Stimulated activated CD4-positive, alpha-beta T cell treated with anti-CD3 and anti-CD28 coated beads, TNF-alpha, amount 100 ng/mL, for 48 hours (primary cell): ENCODE data around the gene SPNS3.

ENCODE experiments used
- DNase-seq, 3 donors: peaks; one replicate each; pipeline ENCODE4 v3.0.0-alpha.2; 2020; ENCODE audit warnings: low read depth in 3 of 3

Gene SPNS3

DNA sequence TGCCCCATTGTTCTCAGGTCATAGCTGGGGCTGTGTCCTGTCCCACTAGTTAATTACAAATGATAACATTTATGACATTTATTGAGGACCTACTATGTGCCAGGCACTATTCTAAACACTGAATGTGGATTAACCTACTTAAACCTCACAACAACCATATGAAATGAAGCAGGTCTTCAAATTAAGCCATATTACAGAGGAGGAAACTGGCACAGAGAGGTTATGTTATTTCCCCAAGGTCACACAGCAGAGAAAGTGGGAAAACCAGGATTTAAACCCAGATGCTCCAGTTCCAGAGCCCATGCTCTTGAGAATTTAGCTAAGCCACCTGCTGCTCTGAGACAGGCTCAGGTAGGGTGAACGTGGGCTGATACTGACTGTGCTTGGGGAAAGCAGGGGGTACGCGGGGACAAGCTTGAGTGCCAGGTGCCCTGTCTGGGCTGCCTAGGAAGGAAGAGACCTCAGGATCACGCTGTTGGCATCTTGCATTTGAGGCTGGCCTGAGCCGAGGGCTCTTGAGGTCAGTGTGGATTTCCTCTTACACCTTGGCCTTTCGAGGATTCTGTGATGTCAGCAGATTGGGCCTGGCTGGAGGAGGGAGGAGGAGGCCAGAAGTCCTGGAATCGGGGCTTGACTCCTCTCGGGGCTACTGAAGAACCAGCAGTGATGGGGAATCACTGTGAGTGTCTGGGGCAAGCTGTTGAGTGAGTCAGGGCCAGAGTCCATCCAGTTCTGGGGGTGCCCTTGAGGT lies 73.8 kb downstream of the SPNS3 start:
- no peak for DNase-seq

DNA sequence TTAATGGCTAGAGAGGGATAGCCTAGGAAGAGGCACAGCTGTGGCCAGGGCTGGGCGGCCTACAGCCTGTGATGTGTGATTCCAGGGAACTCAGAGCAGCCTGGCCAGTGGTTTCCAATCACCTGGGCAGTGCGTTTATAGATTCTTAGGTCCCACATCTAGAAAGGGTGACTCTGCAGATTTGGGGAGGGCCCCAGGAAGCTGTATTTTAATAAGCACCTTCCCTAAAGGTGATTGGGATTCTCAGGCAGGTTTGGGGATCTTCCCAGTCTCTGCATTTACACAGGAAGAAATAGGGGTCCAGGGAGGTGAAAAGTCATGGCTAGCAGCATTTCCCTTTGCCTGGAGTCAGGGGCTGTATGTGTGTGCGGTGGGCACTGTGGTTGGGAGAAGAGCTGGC lies 74.5 kb downstream of the SPNS3 start:
- DNase-seq = no peak

DNA sequence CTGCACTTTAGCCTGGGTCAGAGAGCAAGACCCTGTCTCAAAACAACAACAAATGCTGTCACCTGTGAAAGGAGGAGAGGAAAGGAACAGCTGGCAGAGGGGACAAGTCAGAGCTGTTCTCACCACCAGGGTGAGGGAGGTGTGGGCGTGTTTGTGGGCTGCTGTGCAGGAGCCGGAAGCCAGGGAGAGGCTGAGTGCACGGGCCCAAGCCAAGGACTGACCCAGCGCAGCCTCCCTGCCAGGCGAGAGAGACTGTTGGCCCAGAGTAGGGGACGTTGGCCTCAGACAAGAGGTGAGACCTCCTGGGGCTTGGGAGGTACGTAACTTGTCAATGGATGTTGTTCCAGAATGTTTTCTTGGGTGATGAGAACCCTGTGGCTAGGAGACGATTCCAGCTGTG lies 75.7 kb downstream of the SPNS3 start:
- DNase-seq = no peak

DNA sequence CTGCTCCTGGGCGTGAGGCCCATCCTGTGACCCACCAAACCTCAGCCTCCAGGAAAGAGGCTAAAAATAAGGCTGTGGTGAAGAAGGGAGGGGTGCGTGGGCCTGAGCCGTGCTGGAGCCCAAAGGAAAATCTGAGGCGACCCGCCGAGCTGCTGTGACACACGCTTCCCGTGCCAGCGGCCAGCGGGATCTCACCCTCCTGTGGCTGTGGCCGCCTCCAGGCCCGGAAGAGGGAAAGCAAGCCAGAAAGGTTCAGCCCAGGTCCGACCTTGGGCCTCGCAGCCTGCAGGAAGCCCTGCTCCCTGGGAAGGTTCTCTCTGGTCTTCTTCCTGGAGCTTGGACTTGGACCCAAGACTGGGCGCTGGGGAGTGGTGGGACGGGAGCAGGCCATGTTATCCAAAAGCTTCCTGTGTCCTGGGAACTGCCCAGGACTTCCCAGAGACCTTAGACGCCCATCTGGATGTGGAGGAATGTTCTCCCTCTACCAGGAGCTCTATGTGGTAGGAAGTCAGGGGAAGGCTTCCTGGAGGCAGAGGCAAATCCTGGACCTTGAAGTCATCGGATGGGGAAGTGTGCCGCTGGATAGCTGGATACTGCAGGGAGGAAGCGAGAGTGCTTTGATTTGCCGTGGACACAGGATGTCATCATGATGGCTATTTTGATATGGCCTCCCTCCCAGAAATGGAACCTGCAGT lies 76.3 kb downstream of the SPNS3 start:
- no peak for DNase-seq

DNA sequence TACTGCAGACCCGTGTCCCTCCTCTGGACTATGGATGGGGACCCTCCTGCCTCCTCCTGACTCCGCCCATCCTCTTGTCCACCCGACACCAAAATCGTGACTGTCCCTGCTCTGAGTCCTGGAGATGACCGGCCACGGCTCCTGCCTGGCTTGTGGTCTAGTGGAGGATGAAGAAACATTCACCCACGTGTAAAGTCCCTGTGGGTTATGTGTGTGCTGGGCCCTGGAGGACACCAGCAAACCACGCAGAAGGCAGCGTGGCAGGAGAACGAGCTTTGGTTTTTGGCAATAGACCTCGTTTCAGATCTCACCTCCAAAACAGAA lies 76.8 kb downstream of the SPNS3 start:
- no peak for DNase-seq

DNA sequence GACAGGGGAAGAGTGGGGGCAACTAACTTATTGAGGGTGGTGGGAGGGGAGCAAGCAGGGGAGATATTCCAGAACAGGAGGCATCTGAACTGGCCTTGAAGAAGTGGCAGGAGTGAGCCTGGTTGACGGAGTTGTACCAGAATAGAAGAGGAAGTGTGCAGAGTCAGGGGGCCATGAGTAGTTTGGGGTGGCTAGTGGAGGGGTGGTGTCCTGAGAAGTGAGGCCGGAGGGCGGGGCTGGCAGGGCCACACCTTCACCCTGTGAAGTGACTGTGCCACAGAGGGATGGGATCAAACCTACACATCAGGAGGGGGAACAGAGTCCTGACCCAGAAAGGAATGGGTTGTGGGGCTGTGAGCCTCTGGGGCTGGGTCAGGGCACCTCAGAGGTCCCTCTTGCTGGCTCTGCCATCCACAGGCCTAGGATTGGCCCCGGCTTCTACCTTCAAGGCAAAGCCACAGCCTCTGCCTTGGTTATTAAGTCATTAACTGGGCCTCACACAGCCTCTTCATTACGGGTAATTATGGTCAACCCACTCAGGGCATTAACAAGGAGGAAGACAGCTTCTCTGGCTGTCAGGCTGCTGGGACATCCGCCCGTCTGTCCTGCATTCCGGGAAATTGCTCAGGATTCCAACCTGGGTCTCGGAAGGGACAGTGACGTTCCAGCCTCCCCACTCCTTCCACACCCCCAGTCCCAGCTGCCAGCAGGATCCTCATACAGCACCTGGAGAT lies 77.6 kb downstream of the SPNS3 start:
- DNase-seq = no peak

DNA sequence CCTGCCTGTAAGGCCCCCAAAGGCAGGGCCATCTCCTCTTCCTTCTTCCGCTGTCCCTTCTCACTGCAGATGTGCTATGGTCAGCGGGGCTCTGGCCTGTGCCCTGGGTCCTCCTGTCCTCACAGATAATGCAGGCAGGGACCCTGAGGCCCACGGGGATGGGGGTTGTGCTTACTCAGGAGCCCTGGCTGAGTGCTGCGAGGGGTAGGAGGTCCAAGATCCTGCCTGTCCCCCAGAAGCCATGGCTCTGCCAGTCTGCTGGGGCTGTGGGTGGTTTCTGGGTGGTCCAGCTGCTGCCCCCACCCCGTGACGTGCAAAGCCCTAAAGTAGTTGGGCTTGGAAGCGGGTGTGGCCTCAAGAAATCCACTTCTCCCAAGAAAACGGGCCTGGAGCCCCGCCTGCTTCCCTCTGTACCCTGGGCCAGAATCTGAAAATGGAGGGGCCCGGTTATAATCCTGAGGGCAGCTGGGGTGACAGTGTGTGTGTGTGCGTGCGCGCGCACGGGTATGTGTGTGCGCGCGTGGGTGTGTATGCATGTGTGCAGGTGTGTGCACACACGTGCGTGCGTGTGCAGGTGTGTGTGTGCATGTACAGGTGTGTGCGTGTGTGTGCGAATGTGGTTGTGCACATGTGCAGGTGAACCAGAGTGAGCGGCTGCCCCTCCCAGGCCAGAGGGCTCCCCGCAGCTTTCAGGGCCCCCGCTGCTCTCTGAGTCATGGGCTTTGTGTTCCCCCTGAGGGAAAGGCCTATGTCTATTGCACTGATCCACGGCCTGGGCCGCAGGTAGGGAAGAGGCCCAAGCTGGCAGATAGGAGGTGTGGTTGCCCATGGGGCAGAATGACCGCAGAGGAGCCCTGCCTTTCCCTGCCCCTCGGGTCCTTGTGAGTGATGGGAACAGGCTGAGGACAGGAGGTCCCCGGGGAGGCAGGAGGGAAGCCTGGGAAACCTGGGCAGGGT lies 78.7 kb downstream of the SPNS3 start:
- no peak for DNase-seq

DNA sequence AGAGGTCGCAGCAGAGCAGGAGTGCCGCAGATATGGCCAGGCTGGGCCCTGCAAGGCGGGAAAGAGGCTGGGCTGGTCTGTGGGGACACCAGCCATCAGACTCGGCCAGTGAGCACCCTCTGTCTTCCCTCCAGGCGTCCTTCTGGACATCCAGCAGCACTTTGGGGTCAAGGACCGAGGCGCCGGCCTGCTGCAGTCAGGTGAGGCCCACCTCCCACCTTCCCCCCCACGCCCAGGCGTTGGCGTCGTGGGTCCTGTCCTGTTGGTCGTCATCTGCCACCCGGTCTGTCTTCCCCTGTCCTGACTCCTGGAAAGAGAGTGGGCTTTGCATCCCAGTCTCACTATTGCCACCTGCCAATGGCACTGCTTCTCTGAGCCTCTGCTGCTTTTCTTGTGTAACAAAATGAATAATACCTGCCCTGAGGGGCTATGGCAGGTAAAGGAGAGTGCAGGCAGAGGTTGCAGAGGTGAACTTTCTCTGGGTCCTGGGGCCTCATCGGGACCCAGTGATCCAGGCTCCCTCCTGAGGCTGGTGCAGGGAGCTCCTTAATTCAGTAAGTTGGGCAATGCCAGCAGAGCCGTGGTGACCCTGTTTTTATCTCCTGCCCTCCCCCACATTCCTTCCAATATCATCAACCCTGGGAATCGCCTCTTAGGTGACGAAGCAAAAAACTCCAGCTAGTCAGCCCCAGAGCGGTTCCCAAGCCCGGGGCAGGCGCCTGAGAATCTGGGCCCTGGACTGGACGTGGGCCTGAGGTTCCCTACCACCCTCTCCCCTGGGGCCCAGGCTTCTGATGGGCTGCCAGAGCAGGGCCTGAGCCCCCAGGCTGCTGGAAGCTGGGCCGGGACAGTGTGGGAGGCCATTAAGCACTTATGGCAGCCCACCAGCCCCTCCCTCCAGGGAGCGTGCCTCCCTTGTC lies 79.6 kb downstream of the SPNS3 start:
- no peak for DNase-seq

DNA sequence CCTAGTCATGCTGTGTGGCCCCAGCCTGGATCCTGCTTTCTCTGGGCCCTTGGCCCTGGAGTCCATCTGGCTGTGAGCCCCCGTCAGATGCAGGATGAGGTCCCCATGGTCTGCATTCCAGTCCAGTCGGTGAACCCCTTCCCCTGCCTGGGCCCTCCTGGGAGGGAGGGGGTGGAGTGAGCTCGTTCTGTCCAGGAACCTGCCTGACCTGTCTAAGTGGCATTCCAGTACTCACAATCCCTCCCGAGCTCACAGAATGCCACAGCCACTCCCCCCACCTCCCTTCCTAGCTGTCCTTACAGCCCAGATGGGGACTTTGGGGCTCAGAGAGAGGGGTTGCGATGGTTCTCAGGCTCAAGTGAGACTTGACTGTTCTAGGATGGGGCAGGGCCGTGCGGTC lies 80.5 kb downstream of the SPNS3 start:
- DNase-seq = no peak

DNA sequence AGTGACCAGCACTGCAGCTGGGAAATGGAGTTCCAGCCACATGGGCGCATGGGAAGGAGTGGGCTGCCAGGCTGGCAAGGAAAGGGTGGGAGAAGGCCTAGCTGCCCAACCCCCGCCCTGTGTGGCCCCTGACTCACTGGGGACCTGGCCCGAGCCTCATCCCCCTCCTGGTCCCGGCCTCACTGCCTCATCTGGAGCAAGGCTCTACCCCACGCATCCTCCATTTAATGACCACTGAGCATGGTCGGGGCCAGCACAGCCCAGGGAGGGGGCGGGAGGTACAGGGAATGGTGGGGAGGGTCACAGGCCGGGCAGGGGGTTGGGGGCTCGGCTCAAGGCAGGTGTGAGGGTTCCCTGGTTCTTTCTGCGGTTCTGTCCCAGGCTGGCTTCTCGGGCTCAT lies 81.0 kb downstream of the SPNS3 start:
- no peak for DNase-seq

DNA sequence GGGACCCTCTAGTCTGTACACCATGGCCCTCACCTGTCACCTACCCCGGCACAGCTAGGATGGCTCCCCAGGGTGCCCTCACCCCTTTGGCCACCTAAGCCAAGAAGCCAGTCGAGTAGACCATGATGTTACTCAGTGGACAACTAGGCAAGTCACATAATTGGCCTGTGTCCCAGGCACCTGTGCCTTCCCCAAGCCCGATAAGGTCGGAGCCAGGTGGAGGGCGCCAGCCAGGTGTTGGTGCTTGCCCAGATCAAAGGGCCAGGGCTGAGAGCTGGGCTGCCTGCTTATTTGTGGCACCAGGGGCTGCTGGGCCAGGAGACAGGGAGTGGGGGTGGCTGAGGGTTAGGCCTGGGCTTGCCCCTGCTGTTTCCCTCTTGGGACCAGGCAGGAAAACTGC lies 81.8 kb downstream of the SPNS3 start:
- DNase-seq = no peak

DNA sequence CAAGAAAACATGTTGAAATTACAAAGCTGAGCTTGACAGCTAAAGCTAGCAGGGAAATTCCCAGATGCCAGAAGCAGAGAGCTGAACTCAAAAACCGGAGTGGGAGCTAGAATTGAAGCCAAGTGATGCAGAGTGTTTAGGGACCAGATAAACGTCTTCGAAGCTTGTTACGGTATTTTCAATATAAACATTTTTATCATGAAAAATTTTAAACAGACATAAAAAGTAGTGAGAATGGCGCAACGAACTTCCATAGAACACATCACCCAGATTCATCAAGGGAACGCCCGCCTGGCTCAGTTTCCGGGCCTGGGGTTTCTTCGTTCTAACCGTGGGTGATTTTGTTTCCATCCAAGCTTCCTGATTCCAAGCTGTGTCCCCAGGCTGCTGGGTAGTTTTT lies 83.0 kb downstream of the SPNS3 start:
- no peak for DNase-seq

DNA sequence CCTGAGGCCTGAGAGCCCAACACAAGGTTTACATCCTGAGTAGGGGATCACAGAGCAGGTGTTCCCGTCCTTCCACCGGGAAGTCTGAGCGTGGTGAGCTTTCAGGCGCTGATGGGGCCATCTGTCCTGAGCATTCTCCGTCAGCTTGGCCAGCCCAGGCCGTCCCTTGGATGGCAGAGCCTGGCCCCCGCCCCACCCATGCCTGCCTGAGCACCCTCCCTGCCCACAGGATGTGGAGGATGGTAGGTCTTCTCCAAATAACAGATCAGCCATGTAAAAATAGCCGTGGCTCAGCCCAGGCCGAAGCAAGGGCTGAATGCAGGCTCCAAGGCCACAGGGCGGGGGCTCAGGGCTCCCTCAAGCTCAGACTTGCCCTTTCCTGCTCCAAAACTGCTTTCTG lies 85.2 kb downstream of the SPNS3 start:
- DNase-seq = no peak

DNA sequence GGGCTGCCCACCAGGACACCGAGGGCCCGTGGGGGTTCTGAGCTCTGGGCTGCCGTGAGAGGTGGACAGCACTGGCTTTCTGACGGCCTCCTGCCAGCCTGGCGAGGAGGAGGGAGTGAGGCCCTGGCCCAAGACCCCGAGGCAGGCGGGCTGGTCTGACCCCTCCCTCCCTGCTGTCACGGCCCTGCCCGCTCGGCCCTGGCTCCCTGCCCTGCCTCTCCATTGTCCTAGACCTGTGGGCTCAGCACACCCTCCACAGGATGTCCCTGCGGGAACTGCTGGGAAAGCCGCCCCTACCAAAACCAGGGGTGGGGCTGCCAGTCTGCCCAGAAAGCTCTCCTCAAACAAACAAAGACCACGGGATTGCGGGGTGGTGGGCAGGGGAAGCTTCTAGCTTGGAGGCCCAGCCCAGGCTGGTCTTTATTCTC lies 85.6 kb downstream of the SPNS3 start:
- DNase-seq = no peak

DNA sequence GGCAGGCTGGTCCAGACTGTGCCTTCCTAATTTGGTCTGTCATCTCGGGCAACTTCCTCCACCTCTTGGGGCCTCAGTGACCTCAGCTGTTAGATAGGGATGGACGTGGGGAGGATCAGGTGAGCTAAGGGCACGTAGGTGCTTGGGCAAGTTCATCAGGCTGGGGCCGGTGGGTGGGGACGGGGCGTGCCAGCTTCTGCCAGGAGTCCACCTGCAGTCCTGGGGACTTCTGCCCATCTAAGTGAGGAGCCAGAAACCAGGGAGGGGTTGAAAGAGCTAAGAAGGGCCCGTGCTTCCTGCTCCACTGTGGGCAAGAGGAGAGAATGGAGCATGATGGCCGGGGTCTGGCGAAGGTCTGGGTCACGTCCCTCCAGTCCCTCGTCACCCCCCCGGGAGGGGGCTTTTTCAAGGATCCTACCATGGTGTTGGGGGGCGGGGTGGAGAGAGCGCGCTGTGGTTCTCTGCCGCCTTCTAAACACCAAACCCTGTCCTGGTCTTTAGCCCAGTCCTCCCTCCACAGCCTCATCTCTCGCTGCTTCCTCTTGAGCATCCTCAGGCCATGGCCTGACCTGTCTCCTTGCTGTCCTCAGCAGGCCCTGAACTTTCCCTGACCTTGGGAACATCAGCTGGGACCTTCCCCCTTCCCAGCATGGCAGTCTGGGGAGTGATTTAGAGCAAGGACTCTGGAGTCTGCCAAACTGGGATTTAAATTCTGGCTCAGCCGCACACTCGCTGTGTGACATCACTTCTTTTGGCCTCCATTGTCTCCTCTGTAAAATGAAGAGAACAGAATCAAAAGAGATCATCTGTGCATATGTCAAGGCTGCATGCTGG lies 86.5 kb downstream of the SPNS3 start:
- no peak for DNase-seq

DNA sequence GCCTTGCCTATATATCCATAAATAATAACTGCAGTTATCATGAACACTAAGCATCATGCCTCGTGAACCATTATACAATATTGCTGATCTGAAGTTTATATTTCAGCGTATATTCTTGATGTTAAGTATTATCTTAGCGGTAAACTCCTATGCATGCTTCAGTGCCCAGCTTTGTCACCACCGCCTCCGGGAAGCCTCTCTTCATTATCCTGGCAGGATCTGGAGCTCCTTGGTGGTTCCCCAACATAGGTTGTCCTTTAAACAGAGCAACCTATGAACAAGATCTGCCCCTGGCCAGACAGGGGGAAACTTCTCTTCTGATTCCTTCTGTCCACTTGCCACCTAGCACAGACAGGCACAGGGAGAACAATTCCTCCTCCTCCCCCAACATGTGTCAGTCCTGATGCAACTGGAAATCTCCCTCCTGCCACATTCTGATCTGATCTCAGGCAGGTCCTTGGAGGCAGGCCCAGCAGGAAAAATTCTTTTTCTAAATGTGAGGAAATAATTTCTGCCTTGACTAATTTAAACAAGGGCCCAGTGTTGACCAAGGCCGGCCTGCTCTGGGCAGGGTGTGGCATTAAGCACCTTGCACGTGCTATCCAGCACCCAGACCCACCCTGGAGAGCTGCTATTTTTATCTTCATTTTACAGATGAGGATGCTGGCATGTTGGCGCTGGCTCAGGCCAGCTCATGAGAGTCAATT lies 87.3 kb downstream of the SPNS3 start:
- DNase-seq = no peak

DNA sequence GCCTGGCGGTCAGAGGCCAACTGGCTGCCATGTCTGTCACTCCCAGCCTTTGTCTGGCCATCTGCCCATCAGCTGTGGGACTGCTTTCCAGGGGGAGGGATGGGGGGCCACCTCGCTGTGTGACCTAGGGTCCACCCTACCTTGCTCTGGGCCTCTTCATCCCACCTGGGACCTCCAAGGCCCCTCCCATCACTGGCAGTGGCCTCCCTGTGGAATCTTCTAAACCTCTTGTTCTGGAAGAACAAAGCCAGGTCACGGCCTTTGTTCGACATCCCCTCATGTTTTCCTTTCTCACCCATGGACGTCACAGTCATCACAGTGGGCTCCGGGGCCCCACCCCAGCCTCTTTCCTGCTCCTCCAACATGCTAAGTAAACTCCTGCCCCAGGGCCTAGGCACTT lies 88.9 kb downstream of the SPNS3 start:
- DNase-seq = no peak

DNA sequence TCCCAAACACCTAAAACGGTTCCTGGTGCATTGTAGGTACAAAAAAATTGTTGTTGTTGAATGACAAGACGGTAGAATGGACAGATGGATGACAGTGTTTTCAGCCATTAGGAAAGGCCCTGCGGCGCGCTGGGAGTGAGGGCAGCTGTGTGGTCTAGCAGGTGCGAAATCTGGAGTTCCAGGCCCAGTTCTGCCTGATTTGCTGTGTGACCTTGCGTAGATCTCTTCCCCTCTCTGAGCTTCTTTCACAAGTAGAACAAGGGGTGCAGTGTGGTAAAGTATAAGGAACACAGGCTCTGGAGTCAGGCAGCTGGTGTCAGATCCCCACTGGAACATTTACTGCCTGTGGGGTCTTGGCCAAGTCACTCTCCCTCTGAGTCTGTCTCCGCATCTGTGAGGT lies 90.2 kb downstream of the SPNS3 start:
- no peak for DNase-seq

DNA sequence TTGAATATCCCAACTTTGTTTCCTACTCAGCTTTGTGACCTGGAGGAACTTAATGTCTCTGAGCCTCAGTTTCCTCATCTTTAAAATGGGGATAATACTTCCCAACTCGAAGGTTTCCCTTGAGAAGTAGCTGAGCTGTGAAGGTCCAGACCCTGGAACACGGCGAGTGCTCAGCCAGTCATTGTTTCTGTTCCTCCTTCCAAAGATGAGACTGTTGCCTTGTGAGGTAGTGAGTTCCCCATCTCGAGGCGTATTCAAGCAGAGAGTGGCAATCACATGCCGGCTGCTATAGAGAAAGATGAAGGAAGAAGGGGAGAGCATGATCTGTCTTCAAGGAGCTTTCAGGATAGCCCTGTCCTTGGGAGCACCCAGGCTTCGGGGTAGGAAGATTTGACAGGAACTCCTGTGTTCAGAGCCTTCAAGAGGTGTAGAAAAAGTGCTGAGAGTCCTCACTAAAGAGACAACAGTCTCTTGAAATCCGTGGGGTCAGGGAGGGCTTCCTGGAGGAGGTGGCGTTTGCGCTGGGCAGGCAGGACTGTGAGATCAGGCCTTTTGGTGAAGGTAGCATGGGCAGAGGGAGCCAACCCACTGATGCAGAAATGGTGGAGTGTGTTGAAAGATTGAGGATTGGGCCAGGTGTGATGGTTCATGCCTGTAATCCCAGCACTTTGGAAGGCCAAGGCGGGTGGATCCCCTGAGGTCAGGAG lies 92.1 kb downstream of the SPNS3 start:
- DNase-seq = no peak
